Body of pancreas (tissue), 4 donors: ENCODE results near the gene LRIT1. TPM values are rescaled to one million over a fixed set of nuclear protein-coding genes. Genes with fewer than 3 reads are reported as not detected.

Source experiments
- ATAC-seq: fragments of 150-250 bp; one replicate; pipeline ENCODE4 v1.9.1; 2016
- DNase-seq, 4 donors: peaks; one replicate each; pipeline ENCODE4 v3.0.0-alpha.2; 2019
- H3K27ac ChIP-seq, 4 donors: fragments of 200-600 bp; sonication (generic); 1 replicate in 3 of 4; 2 replicates in 1 of 4; pipeline versions ENCODE4 v1.5.1 to v1.6.1; 2016 to 2019; ENCODE audit warnings: mild to moderate bottlenecking in 1 of 4, mixed read lengths in 1 of 4, moderate library complexity in 1 of 4
- H3K27me3 ChIP-seq, 2 donors: fragments of 200-600 bp; sonication (generic); one replicate each; pipeline ENCODE4 v1.6.0; 2016; ENCODE audit warnings: mild to moderate bottlenecking in 1 of 2
- H3K36me3 ChIP-seq, 2 donors: fragments of 200-600 bp; sonication (generic); replicated peaks in 1 of 2; 2 replicates each; pipeline ENCODE4 v1.5.1; 2016; ENCODE audit warnings: low read depth in 2 of 2; ENCODE audit not compliant: insufficient read depth in 1 of 2
- H3K4me1 ChIP-seq: fragments of 200-600 bp; sonication (generic); one replicate; pipeline ENCODE4 v1.6.0; 2016
- H3K4me3 ChIP-seq, 2 donors: fragments of 200-600 bp; sonication (generic); 1 replicate in 1 of 2; 2 replicates in 1 of 2; pipeline ENCODE4 v1.5.1; 2016 to 2019
- H3K9me3 ChIP-seq, 3 donors: fragments of 200-600 bp; sonication (generic); 1 replicate in 2 of 3; 2 replicates in 1 of 3; pipeline ENCODE4 v1.5.1; 2016
- CTCF ChIP-seq, 7 experiments: fragments of 450-650 bp in 4 of 7; fragments of 200-600 bp in 3 of 7; sonication (generic) in 3 of 7; IDR thresholded peaks; one replicate each; pipeline ENCODE4 v1.5.1; 2016 to 2019; ENCODE audit warnings: antibody characterized with exemption in 7 of 7
- POLR2A ChIP-seq, 3 donors: fragments of 450-650 bp; IDR thresholded peaks; one replicate each; pipeline ENCODE4 v1.6.1; 2016; ENCODE audit warnings: antibody characterized with exemption in 3 of 3, mild to moderate bottlenecking in 2 of 3
- WGBS, 2 donors: methylation state at CpG; one replicate each; pipeline ENCODE4 v1.1.5; 2017; 5-methylcytosine and 5-hydroxymethylcytosine counted together
- intact Hi-C: fragments of 100-400 bp; cut with DNase I; formaldehyde crosslinking; loops from one replicate; pipeline ENCODE4 v1.15.1; 2023
- total RNA-seq, 2 donors: library from RNA; depleted of rRNA; stranded (reverse); fragments of >200 nt; gene quantifications; one replicate each; pipeline ENCODE4 v1.1.0, GENCODE V29; 2016

LRIT1 gene
- total RNA-seq, 2 donors from 2014 or later, result not detected

- H3K4me3 ChIP-seq, result no peak overlapping the region
- intact Hi-C loops, result no loop called here
- no peaks in the 10 kb centered on the region for H3K9me3 ChIP-seq
- H3K4me1 ChIP-seq, result no peaks in the 10 kb centered on the region
- H3K27ac ChIP-seq, result no peak overlapping the region
- no peaks in the 10 kb centered on the region for H3K27me3 ChIP-seq
- no peak for ATAC-seq
- DNase-seq, result no peak
- H3K36me3 ChIP-seq, result no peaks in the 10 kb centered on the region
- TF ChIP-seq CTCF (IDR thresholded peaks at IDR 0.05), result no peak
- TF ChIP-seq POLR2A (IDR thresholded peaks at IDR 0.05), result no peak
- WGBS, 2 donors, result 39 to 82% methylated on average over 1 of the region's 1 CpG
Observed at GRCh38 chr10:84230359-84230758, 11.0 kb downstream of the LRIT1 start.

DNA sequence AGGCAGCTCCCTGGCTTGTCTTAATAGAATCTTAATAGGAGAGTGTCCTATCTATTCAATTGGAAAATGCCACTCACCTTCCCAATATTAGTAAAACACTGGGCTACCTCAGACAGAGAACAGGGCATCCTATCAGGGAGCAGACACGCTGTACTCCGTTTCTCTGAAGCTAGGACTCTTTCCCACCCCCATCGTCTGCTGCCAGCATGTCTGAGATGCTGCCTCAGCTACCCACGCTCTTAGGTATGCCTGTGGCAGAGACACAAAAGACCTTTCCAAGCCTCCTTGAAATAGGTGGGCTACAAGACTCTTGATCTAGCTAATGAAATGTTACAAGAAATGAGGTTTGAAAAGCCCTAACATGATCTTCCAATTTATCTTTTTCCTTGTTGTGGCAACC, 13.5 kb downstream of the LRIT1 start:
- no peak overlapping the region for H3K27ac ChIP-seq
- no peak overlapping the region for H3K4me3 ChIP-seq
- TF ChIP-seq POLR2A (IDR thresholded peaks at IDR 0.05), result no peak
- no peak for TF ChIP-seq CTCF (IDR thresholded peaks at IDR 0.05)
- H3K4me1 ChIP-seq, result no peaks in the 10 kb centered on the region
- no peak for DNase-seq
- ATAC-seq, result no peak
- no peaks in the 10 kb centered on the region for H3K27me3 ChIP-seq
- 49 to 80% methylated on average over 4 of the region's 4 CpGs for WGBS, 2 donors
- no peaks in the 10 kb centered on the region for H3K36me3 ChIP-seq
- intact Hi-C loops, result no loop called here
- H3K9me3 ChIP-seq, result no peaks in the 10 kb centered on the region

GRCh38 chr10:84226616-84227015, 14.7 kb downstream of the LRIT1 start:
- H3K27ac ChIP-seq, result no peak overlapping the region
- 56 to 71% methylated on average over 3 of the region's 3 CpGs for WGBS, 2 donors
- H3K4me1 ChIP-seq, result no peaks in the 10 kb centered on the region
- H3K36me3 ChIP-seq, result no peaks in the 10 kb centered on the region
- no peak for ATAC-seq
- DNase-seq, result no peak
- H3K4me3 ChIP-seq, result no peak overlapping the region
- TF ChIP-seq CTCF (IDR thresholded peaks at IDR 0.05) (no peak), POLR2A (IDR thresholded peaks at IDR 0.05) (no peak)
- intact Hi-C loops, result no loop called here
- H3K27me3 ChIP-seq, result no peaks in the 10 kb centered on the region
- no peaks in the 10 kb centered on the region for H3K9me3 ChIP-seq

DNA sequence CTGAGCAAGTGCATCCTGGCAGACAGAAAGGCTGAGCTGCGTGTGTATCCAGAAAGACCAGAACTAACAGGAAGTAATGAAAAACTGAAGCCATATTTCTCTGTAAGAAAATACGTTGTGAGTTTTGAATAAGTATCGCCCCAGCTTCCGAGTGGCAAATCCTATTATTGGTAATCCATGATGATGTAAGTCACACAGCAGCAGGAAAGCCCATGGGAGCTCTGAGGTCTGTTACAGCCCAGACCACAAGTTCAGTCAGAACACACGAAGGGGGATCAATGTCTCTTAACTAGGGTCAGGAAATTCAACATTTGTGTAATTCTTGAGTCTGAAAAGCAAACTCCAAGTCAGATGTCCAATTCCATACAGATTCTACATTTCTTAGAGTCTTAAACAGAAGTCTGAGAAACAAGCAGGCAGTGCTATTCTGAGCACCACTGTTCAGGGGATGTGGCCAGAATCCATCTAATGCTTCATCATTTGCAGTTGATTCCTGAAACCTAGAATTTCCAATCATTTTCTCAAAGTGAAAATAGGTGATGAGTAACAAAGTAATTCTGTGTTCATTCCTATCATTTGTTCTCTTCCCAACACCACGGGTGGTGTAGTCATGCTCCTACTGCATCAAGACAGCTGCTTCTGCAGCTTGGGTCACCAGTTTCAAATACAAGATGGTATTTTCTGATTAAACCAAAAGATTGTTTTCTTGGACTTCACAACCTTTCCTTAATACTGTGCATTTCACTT, 15.7 kb downstream of the LRIT1 start, which contains the start of gene LRIT2:
LRIT2 (minus strand) TSS at position 118 of the 747 bp plus-strand sequence; CDS start at position 94, 24 bp downstream.
- Histone ChIP-seq H3K27ac (no peak within 1 kb of the TSS), H3K9me3 (no peaks in the 10 kb centered on the region), H3K4me1 (no peaks in the 10 kb centered on the region), H3K4me3 (no peak within 1 kb of the TSS), H3K36me3 (no peaks in the 10 kb centered on the region), H3K27me3 (no peaks in the 10 kb centered on the region)
- ATAC-seq (no peak), DNase-seq (no peak)
- WGBS, 2 donors, result 46 to 62% methylated on average over 6 of the region's 6 CpGs
- intact Hi-C loops, result no loop called here
- TF ChIP-seq CTCF (IDR thresholded peaks at IDR 0.05) (no peak), POLR2A (IDR thresholded peaks at IDR 0.05) (no peak)
